ENCODE measurements around the gene RAB36. TPM values are rescaled to one million over a fixed set of nuclear protein-coding genes. Genes with fewer than 3 reads are reported as not detected.

Gene RAB36
- total RNA-seq (2022; extraction: Qiagen RNA extraction), result 6.8 to 7.8 TPM (median 7.1 TPM) in 5 replicates

GRCh38 chr22:23144932-23145877, at the start of gene RAB36:
Gene RAB36, plus strand, starts transcription at chr22:23145477. Its CDS starts 1,140 bp downstream, at chr22:23146617.

GRCh38 chr22:23180301-23180892, 35.1 kb downstream of the RAB36 start, which contains the start of gene BCR:
Gene BCR, plus strand, starts transcription at chr22:23180509. Its CDS starts 452 bp downstream, at chr22:23180961.

Other genes starting within 250 kb of the RAB36 start
- 1.9 to 3.1 TPM (median 2.8 TPM) in 5 replicates for gene GNAZ, start 75.0 kb upstream of the RAB36 start, total RNA-seq (2022; extraction: Qiagen RNA extraction)
- 0.90 to 1.5 TPM (median 0.99 TPM) in 5 replicates for gene RSPH14, start 3.5 kb upstream of the RAB36 start, total RNA-seq (2022; extraction: Qiagen RNA extraction)
- gene BCR, start 35.0 kb downstream of the RAB36 start, total RNA-seq (2022; extraction: Qiagen RNA extraction), result 14.8 to 21.3 TPM (median 20.5 TPM) in 5 replicates

All from A549 treated with Hydrocortisone at 1 μM for 4 hours (cell line).